ENCODE data around the gene FIBP.

DNA sequence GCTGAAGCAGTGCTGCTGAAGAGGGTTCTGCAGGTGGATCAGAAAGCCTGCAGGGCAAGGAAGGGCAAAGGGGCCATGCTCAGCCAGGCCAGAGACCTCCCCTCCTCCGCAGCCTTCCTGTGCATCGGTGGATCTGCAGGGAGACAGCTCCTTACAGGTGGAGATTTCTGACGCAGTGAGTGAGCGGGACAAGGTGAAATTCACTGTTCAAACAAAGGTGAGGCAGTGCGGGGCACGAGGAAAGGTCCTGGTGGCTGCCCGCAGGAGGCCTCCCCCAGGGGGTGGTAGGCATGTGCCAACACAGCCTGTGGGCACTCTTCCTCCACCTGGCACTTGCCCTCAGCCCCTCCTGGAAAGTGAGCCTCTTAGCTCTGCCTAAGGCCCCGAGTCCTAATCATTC is 38.9 kb downstream of the FIBP start:
- TF ChIP-seq, protein P1, sequence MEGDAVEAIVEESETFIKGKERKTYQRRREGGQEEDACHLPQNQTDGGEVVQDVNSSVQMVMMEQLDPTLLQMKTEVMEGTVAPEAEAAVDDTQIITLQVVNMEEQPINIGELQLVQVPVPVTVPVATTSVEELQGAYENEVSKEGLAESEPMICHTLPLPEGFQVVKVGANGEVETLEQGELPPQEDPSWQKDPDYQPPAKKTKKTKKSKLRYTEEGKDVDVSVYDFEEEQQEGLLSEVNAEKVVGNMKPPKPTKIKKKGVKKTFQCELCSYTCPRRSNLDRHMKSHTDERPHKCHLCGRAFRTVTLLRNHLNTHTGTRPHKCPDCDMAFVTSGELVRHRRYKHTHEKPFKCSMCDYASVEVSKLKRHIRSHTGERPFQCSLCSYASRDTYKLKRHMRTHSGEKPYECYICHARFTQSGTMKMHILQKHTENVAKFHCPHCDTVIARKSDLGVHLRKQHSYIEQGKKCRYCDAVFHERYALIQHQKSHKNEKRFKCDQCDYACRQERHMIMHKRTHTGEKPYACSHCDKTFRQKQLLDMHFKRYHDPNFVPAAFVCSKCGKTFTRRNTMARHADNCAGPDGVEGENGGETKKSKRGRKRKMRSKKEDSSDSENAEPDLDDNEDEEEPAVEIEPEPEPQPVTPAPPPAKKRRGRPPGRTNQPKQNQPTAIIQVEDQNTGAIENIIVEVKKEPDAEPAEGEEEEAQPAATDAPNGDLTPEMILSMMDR (IDR thresholded peaks at IDR 0.05; ENCODE audit: poor library complexity, severe bottlenecking): no peak
- TF ChIP-seq EP300 (conservative IDR thresholded peaks at IDR 0.05; ENCODE audit: poor library complexity, severe bottlenecking) (no peak), MXI1 (conservative IDR thresholded peaks at IDR 0.05; ENCODE audit: poor library complexity, severe bottlenecking) (no peak), EZH2 (IDR thresholded peaks at IDR 0.05; ENCODE audit: borderline replicate concordance, insufficient read depth, low read length, poor library complexity, severe bottlenecking) (no peak)

Data from neural cell (in vitro differentiated cells).